HG03159 (cell line): ENCODE data around the gene RALBP1.

Experiments used
- ATAC-seq: cut with Tn5 transposase; IDR thresholded peaks from one replicate; pipeline ENCODE4 v1.9.1; 2021; ENCODE audit warnings: mild to moderate bottlenecking, moderate library complexity; ENCODE audit not compliant: unreplicated experiment

Gene RALBP1

GRCh38 chr18:9507565-9508088, 32.3 kb downstream of the RALBP1 start:
- no peak for ATAC-seq

DNA sequence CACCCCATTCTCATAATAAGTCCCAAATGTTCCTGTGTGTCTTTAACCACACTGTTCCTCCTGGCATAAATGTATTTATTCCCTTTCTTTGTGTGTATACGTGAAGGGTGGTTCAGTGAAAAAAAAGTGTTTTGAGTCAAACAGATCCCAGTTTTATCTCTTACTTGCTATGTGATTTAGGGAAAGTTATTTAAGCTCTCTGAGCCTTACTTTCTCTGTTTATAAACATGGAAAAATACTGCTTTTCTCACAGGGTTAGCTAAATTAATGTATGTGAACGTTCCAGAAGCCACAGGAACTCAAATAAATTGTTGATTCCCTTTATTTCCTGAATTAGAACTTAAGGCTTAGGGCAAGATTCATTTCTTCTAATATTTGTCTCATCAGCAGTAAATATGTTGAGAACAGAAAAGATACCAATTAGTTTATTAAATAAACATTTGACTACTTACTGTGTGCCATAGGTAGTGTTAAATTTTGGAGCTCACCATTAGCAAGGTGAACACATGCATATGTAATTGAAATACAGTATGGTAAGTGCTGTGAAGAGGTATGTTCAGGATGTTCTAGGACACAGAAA, 33.2 kb downstream of the RALBP1 start:
- ATAC-seq, result no peak

DNA sequence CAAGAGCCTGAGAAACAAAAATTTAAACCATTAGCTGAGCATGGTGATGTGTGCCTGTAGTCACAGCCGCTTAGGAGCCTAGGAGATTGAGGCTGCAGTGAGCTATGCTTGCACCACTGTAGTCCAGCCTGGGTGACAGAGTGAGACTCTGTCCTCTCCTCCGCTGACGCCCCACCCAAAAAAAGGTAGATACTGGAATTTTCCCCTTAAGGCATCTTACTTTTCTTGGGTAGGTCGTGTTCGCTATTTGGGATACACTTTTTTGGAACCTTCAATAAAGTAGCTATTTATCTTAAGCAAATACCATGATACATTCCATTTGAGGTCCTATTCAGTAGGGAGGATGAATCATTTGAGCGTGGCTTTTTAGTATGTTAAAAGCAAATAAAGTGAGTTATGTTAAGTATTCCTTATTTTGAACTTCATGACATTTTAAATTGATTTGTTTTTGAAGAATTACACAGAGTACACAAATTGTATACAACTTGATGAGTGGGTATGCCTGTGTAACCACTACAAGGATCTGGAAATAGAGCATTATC, 38.7 kb downstream of the RALBP1 start:
- ATAC-seq, result no peak

DNA sequence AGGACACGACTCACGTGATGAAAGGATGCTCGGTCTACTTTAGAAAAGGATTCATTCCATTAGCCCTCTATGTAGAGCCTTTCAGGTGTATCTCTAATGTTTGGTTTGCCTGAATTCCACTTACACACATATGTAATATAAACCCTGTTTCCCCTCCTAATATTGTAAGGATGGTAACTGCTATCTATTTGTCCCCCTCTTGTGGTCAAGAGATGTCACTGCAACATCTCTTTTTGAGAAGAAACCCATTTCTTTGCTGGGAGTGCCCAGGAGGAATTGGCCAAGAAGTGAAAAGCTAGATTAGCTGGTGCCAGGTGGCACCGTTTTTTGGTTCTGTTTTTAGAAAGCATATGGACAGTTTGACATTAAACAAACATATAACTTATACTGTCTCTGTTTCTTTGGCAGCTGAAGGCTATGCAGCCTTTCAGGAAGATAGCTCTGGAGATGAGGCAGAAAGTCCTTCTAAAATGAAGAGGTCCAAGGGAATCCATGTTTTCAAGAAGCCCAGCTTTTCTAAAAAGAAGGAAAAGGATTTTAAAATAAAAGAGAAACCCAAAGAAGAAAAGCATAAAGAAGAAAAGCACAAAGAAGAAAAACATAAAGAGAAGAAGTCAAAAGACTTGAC, 41.2 kb downstream of the RALBP1 start:
- ATAC-seq, result no peak

DNA sequence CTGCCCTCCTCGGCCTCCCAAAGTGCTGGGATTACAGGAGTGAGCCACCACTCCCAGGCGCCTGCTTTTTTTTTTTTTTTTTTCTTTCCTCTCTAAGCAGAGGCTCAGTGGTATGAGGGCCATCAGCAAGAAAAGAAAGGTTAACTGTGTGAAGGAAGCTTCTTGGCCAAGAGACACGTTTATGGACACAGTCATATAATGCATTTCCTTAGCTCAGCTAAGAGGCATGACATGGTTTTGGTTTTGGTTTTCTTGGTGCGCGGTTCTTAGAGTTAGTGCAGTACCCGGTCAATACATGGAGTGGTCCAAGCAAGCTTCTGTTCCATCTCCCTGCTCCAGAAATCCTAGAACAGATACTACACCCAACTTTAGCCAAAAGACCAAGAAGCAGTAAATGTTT, 42.6 kb downstream of the RALBP1 start:
- ATAC-seq, result no peak

- ATAC-seq, result no peak
Measured at GRCh38 chr18:9519399-9519798, 44.1 kb downstream of the RALBP1 start.

DNA sequence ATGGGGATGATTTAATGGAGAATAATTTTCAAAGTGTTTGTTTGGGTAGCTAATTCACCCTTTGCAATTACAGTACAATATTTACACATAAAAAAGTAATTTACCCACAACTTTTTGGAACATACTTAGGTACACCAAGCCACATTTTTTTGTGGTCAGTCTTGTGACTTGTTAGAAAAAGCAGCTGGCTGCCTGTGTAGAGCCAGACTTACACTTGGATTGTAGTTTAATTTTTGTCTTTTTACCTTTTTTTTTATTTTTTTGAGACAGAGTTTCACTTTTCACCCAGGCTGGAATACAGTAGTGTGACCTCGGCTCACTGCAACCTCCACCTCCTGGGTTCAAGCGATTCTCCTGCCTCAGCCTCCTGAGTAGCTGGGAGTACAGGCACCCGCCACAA, 45.4 kb downstream of the RALBP1 start:
- ATAC-seq, result no peak

DNA sequence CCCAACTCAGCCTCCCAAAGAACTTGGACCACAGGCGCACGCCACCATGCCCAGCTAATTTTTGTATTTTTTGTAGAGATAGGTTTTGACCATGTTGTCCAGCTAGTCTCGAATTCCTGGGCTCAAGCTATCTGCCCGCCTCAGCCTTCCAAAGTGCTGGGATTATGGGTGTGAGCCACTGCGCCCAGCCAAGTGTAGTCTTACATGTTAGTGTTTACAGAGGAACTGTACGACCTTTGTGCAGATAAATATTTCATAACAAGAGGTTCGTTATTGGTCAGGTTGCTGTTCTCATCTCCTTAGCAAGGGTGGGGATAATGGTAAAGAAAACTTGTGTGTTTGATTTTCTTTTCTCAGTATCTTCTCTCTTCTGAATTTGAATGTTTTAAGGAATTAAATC, 46.5 kb downstream of the RALBP1 start:
- ATAC-seq, result no peak

DNA sequence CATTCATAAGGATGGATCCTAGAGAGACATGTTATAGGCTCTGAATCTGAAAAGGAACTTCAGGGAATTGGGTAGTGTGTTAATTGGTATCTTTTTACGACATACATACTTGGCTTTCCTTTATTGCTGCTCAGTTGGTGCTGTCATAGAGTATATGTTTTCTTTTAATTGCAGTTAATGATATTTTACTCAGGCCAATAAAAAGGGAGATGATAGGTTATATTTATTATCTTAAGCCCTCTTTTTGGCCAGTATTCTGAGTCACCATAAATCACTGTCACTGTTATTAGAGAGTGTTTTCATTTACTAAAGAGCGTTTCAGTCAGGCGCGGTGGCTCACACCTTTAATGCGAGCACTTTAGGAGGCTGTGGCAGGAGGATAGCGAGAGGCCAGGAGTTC, 47.6 kb downstream of the RALBP1 start:
- ATAC-seq, result no peak

- no peak for ATAC-seq
Measured at GRCh38 chr18:9526458-9526857, 51.1 kb downstream of the RALBP1 start.

GRCh38 chr18:9530226-9531009, 55.1 kb downstream of the RALBP1 start:
- no peak for ATAC-seq

- no peak for ATAC-seq
Measured at GRCh38 chr18:9531791-9532410, 56.6 kb downstream of the RALBP1 start.

DNA sequence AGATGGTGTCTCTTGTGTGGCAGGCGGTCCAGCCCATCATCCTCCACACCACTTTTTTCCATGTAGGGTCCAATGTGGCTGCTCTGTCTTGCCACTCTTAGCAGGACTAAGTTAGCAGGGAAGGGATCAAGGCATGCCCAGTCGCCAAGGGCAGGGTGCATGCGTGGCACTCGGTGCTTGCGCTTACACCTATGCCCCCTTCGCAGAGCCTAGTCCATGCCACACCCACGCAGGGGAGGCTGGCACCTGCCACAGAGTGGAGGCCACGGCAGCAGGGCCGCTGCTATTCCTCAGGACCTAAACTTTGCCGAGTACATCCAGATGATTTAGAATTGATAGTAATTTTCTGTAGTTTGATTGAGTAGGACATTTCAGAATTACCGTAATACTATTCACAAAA, 59.5 kb downstream of the RALBP1 start:
- ATAC-seq, result no peak

- ATAC-seq, result no peak
Measured at GRCh38 chr18:9535430-9535991, 60.2 kb downstream of the RALBP1 start.

DNA sequence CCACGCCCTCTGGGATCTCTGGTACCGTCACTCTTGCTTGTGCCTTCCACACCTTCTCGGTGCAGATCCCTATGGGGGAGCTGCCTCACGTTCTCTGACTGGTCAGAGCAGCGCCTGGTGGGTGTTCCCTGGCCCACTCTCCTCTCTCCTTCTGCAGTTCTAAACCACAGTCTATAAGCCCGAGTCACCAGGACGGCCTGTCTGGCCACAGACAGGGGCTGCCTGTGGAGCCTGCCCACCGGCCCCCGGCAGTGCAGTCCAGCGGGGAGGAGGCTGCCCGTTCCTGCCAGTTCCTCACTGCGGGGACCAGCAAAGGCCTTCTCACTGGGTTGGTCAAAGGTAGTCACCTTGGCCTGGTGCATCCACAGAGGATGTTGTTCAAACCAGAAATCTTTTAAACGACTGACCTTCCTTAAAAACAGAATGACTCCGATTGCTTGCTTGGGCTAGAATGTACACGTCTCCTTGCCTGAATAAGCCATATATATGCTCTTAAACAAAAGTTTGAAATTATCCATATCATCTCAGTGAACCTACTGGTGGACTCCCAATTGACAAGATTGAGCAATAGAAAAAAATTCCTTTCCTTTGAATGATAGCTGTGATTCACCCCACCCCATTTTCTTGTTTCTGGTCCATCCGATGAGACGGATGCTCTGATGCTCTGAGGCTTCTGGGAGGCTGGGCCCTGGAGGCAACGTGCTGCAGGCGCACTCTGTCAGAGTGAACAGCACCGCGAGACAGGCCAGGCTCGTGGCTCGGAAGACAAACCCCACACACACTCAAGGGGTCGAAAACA, 61.2 kb downstream of the RALBP1 start:
- ATAC-seq, result no peak

DNA sequence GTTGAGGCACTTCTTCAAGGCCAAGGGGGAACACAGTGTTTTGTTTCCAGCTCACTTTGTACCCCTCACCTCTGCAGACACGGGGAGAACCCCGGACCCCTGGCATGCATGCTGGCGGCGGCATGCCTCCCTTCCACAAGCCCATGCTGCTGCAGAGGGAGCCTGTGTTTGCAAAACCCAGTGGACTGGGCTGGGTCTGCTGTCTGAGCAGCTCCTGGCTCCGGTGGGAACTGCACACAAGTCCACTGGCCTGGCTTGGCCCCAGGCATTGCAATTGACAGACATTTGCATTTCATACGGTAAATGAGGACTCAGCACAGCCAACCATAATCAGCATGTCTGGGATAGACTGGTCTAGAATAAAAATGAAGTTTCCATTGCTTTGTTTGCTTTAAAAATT, 62.4 kb downstream of the RALBP1 start:
- no peak for ATAC-seq

DNA sequence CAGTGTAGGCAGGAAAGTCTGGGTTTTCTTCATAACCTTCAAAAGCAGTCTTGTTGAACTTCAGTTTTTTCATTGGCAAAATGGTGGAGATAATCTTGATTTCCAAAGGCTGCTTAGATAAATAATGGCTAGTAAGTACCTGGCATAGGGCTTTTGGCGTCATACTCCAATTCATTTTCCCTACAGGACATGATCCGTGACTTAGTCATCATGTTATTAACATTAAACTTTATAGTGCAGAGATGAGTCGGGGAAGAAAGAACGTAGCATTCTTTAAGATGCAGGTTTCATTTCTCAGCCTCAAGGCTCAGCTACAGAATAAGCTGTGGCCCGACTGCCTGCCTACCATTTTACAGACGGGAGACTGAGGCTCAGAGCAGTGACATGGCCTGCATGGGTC, 64.0 kb downstream of the RALBP1 start:
- no peak for ATAC-seq

DNA sequence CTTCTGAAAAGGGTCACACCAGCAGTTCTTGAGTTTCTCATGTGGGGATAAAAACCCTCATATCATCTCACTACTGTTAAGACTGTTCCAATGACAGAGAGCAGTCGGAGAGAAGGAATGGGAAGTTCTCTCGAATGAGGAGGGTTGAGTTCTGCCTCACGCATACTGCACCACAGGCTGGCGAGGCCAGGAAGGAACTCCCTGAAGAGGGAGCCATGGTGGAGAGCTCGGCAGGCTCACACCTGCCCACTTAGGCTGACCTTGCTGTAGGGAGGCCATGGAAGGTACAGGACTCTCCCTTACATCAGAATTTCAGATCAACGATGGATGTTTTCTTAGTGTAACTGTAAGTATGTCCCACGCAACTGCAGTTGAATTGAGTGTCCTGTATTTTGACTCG, 64.6 kb downstream of the RALBP1 start:
- ATAC-seq, result no peak

GRCh38 chr18:9542924-9543323, 67.6 kb downstream of the RALBP1 start:
- ATAC-seq, result no peak

DNA sequence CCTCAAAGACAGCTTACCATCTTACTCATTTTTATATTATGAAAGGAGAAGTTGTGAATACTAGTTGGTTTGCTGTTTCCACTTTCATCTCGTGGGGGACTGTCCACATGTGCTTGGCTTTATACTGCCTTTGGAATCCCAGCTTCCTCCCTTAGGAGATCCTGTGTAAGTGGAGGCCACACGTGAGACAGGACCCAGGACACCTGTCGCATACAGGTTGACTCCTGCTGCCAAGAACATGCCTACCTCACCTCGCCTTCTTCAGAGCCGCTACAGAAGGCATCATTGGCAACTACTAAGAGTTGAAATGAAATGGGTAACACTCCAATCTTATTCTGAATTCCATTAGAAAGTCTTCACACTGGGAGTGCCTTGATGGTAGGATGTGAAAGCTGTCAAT, 69.7 kb downstream of the RALBP1 start:
- no peak for ATAC-seq
